ENCODE data around the gene TMPRSS2.
"Not testable (repeated sequence)": the region's sequence is repeated elsewhere in the genome, so short reads cannot be mapped to it uniquely, and the experiment has no call there.

Gene TMPRSS2

DNA sequence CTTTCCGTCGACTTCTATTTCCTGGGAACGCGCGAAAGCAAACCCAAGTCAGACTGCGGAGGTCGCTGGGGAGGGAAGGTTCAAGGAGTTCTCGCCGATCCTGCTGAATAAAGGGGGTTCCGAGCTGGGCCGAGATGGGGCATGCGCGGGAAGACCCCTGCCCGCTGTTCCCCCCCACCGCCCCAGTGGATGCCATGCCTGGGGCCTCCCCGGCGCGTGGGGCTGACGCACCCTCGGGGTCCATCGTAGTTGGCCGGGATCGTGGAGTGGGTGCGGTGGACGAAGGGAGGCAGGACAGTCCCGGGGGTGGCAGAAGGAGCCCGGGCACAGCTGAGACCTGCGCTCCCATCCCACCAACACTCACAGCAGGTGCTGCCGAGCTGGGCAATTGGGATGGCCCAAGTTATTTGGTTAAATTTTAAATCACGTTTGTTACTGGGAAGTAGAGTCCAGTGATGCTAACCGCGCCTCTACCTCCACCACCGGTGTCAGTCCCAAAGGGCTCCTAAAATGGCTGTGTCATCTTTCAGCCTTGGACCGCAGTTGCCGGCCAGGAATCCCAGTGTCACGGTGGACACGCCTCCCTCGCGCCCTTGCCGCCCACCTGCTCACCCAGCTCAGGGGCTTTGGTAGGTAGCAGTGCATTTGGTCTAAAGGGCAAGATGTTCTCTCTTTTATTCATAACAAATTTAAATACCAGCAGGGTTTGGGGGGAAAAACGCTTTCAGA, 81.1 kb downstream of the TMPRSS2 start:
- H3K36me3 ChIP-seq (ENCODE audit: control insufficient read depth in 2 of 2, insufficient read depth in 2 of 2, low read length in 2 of 2) = peaks cover 2 to 7% of the 10 kb centered on the region in 2 donors
- no peaks in the 10 kb centered on the region for H3K27me3 ChIP-seq (ENCODE audit: control insufficient read depth in 1 of 2, insufficient read depth in 2 of 2, low read length in 2 of 2)
- H3K9me3 ChIP-seq (ENCODE audit: control insufficient read depth in 2 of 2, low read length in 2 of 2) = no peaks in the 10 kb centered on the region
- peak overlapping the region; percentile 55 for H3K27ac ChIP-seq (ENCODE audit: low read length)
- peak overlapping the region; percentile 63 to 86 for H3K4me3 ChIP-seq (ENCODE audit: low read length in 2 of 2)
- peaks cover 17% of the 10 kb centered on the region for H3K4me1 ChIP-seq (ENCODE audit: control insufficient read depth, insufficient read depth, low read length)
- H3K9ac ChIP-seq (ENCODE audit: low read length in 2 of 2) = peak overlapping the region; percentile 68 to 82

DNA sequence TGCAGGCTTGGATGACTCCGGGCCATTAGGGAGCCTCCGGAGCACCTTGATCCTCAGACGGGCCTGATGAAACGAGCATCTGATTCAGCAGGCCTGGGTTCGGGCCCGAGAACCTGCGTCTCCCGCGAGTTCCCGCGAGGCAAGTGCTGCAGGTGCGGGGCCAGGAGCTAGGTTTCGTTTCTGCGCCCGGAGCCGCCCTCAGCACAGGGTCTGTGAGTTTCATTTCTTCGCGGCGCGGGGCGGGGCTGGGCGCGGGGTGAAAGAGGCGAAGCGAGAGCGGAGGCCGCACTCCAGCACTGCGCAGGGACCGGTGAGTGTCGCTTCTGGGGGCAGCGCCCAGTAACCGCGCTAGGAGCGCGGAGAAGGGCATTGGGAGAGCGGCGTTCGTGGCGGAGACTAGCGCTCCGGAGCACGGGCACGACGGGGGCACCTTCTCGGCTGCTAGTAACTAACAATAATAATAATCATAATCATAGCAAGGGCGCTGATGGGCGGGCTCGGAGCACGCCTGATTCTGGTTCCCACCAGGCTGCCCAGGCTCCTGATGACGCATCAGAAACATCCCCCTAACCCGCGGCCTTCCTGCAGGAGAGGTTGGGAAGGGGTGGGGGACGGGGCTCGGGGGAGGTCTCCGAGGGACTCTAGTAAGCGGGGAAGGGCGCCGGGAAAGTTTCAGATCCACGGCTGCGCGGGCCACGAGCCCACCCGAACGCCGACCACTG, 81.8 kb downstream of the TMPRSS2 start, which contains the start of gene MX1:
Gene MX1, plus strand, starts transcription at position 286 of the 722 bp plus-strand sequence. CDS start 5,832 bp downstream, outside the sequence.
- Histone ChIP-seq H3K4me1 (ENCODE audit: control insufficient read depth, insufficient read depth, low read length) (peaks cover 20% of the 10 kb centered on the region), H3K9me3 (ENCODE audit: control insufficient read depth in 2 of 2, low read length in 2 of 2) (no peaks in the 10 kb centered on the region)

DNA sequence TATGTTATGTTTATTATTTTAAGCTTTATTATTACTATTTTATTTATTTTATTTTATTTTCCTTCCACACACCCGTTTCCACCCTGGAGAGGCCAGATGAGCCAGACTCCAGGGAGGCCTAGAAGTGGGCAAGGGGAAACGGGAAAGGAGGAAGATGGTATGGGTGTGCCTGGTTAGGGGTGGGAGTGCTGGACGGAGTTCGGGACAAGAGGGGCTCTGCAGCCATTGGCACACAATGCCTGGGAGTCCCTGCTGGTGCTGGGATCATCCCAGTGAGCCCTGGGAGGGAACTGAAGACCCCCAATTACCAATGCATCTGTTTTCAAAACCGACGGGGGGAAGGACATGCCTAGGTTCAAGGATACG, 82.4 kb downstream of the TMPRSS2 start:
- Histone ChIP-seq H3K9me3 (ENCODE audit: control insufficient read depth in 2 of 2, low read length in 2 of 2) (no peaks in the 10 kb centered on the region), H3K4me3 (ENCODE audit: low read length in 2 of 2) (peak overlapping the region; percentile 63 to 86), H3K9ac (ENCODE audit: low read length in 2 of 2) (peak overlapping the region; percentile 80 to 82), H3K27me3 (ENCODE audit: control insufficient read depth in 1 of 2, insufficient read depth in 2 of 2, low read length in 2 of 2) (no peaks in the 10 kb centered on the region), H3K27ac (ENCODE audit: low read length) (peak overlapping the region; percentile 55), H3K36me3 (ENCODE audit: control insufficient read depth in 2 of 2, insufficient read depth in 2 of 2, low read length in 2 of 2) (peaks cover 0 to 2% of the 10 kb centered on the region in 2 donors), H3K4me1 (ENCODE audit: control insufficient read depth, insufficient read depth, low read length) (peaks cover 22% of the 10 kb centered on the region)

More for the DNA sequence above, 81.8 kb downstream of the TMPRSS2 start, which contains the start of gene MX1:
- Histone ChIP-seq H3K27me3 (ENCODE audit: control insufficient read depth in 1 of 2, insufficient read depth in 2 of 2, low read length in 2 of 2) (no peaks in the 10 kb centered on the region), H3K36me3 (ENCODE audit: control insufficient read depth in 2 of 2, insufficient read depth in 2 of 2, low read length in 2 of 2) (peaks cover 0 to 3% of the 10 kb centered on the region in 2 donors), H3K27ac (ENCODE audit: low read length) (peak within 1 kb of the TSS; percentile 55), H3K4me3 (ENCODE audit: low read length in 2 of 2) (peak within 1 kb of the TSS; percentile 63 to 86), H3K9ac (ENCODE audit: low read length in 2 of 2) (peak within 1 kb of the TSS; percentile 80 to 82)

DNA sequence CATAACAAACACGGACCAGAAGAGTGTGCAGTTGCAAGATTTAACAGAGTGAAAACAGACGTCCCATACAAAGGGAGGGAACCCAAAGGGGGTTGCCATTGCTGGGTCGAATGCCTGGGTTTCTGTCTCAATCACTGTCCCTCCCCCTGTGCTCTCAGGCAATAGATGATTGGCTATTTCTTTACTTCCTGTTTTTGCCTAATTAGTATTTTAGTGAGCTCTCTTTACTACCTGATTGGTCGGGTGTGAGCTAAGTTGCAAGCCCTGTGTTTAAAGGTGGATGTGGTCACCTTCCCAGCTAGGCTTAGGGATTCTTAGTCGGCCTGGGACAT, 84.7 kb downstream of the TMPRSS2 start:
- H3K36me3 ChIP-seq (ENCODE audit: control insufficient read depth in 2 of 2, insufficient read depth in 2 of 2, low read length in 2 of 2); H3K9ac ChIP-seq (ENCODE audit: low read length in 2 of 2); H3K27ac ChIP-seq (ENCODE audit: low read length); H3K9me3 ChIP-seq (ENCODE audit: control insufficient read depth in 2 of 2, low read length in 2 of 2); H3K4me3 ChIP-seq (ENCODE audit: low read length in 2 of 2); H3K27me3 ChIP-seq (ENCODE audit: control insufficient read depth in 1 of 2, insufficient read depth in 2 of 2, low read length in 2 of 2): not testable (repeated sequence)
- peaks cover 23% of the 10 kb centered on the region for H3K4me1 ChIP-seq (ENCODE audit: control insufficient read depth, insufficient read depth, low read length)

DNA sequence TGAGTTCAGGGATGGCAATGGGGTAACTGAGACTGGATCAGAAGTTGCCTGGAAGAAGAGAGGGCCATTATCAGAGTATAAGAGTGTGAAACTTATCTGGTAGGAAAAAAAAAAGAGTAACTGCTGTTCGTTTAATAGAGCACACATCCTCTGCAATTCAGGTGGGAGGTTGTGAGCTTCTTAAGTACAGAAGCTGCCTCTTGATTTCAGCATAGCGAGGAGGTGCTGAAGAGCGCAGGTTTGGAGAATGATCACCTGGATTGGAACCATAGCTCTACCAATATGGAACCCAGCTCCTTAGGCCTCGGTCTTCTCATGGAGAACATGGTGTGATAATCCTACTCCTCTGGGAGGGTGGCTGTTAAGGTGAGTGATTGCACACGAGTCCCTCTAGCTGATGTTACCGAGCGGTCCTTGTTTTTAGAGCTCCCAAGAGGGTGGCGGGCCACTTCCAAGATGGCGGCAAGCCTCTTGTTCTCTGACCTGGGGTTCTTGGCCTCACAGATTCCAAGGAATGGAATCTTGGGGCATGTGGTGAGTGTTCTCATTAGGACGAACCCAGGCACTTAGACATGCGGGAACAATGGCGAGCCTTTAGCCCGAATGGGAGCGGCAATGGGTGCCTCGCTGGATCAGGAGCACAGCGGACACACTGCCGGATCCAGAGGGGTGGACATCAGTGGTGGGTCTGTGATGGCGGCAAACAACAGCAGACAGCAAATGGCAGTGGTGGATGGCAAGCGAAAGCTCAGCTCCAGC, 85.2 kb downstream of the TMPRSS2 start:
- no peaks in the 10 kb centered on the region for H3K27me3 ChIP-seq (ENCODE audit: control insufficient read depth in 1 of 2, insufficient read depth in 2 of 2, low read length in 2 of 2)
- H3K4me3 ChIP-seq (ENCODE audit: low read length in 2 of 2) = no peak overlapping the region
- no peaks in the 10 kb centered on the region for H3K36me3 ChIP-seq (ENCODE audit: control insufficient read depth in 2 of 2, insufficient read depth in 2 of 2, low read length in 2 of 2)
- no peak overlapping the region for H3K27ac ChIP-seq (ENCODE audit: low read length)
- H3K9me3 ChIP-seq (ENCODE audit: control insufficient read depth in 2 of 2, low read length in 2 of 2) = no peaks in the 10 kb centered on the region
- H3K4me1 ChIP-seq (ENCODE audit: control insufficient read depth, insufficient read depth, low read length) = peaks cover 23% of the 10 kb centered on the region
- no peak overlapping the region for H3K9ac ChIP-seq (ENCODE audit: low read length in 2 of 2)

DNA sequence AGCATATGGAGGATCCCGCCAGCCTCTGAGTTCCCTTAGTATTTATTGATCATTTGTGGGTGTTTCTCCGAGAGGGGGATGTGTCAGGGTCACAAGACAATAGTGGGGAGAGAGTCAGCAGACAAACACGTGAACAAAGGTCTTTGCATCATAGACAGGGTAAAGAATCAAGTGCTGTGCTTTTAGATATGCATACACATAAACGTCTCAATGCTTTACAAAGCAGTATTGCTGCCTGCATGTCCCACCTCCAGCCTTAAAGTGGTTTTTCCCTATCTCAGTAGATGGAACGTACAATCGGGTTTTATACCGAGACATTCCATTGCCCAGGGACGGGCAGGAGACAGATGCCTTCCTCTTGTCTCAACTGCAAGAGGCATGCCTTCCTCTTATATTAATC, 87.0 kb downstream of the TMPRSS2 start:
- H3K4me1 ChIP-seq (ENCODE audit: control insufficient read depth, insufficient read depth, low read length) = peaks cover 16% of the 10 kb centered on the region
- H3K9me3 ChIP-seq (ENCODE audit: control insufficient read depth in 2 of 2, low read length in 2 of 2); H3K36me3 ChIP-seq (ENCODE audit: control insufficient read depth in 2 of 2, insufficient read depth in 2 of 2, low read length in 2 of 2); H3K27me3 ChIP-seq (ENCODE audit: control insufficient read depth in 1 of 2, insufficient read depth in 2 of 2, low read length in 2 of 2): not testable (repeated sequence)
- peak overlapping the region; percentile 82 for H3K27ac ChIP-seq (ENCODE audit: low read length)
- peak overlapping the region; percentile 87 to 91 for H3K4me3 ChIP-seq (ENCODE audit: low read length in 2 of 2)
- peak overlapping the region in 1 of 2 donors; percentile 84 for H3K9ac ChIP-seq (ENCODE audit: low read length in 2 of 2)

DNA sequence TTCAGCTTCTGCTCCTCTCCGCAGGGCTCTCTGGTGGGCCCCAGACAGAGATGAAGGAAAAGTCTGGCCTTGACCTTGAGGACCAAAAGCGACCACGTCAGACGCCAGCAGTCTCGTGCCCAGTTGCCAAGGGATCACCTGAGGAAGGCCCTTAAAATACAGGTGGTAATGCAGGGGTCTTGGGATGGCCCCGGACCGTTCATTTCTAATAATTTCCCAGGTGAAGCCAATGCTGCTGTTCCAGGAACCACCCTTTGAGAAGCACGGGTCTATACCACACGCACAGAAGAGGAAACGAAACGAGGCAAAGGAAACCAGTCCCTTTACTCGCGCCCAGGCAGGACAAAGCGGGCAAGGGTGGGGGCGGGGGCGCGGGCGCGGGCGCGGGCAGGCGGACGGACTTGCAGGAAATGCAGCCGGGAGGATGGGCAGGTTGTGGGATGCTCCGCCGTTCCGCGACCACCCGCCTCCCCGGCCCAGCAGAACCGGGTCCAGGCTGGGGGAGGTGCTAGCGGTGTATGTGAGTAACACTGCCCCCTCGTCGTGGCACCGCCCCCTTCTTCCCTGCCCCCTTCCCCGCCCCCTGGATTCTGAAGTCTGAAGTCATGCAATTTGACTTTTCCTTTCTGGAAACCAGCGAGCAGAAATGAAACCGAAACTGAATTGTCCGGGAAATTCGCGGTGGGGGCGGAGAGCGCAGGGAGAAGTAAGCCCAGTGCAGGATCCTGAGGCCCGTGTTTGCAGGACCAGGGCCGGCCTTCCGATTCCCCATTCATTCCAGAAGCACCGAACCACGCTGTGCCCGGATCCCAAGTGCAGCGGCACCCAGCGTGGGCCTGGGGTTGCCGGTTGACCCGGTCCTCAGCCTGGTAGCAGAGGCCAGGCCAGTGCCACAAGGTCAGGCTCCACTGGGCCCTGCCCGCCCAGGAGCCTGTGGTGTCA, 87.8 kb downstream of the TMPRSS2 start:
- H3K27me3 ChIP-seq (ENCODE audit: control insufficient read depth in 1 of 2, insufficient read depth in 2 of 2, low read length in 2 of 2) = no peaks in the 10 kb centered on the region
- H3K36me3 ChIP-seq (ENCODE audit: control insufficient read depth in 2 of 2, insufficient read depth in 2 of 2, low read length in 2 of 2) = no peaks in the 10 kb centered on the region
- peak overlapping the region; percentile 78 to 84 for H3K9ac ChIP-seq (ENCODE audit: low read length in 2 of 2)
- no peaks in the 10 kb centered on the region for H3K9me3 ChIP-seq (ENCODE audit: control insufficient read depth in 2 of 2, low read length in 2 of 2)
- peaks cover 10% of the 10 kb centered on the region for H3K4me1 ChIP-seq (ENCODE audit: control insufficient read depth, insufficient read depth, low read length)
- H3K4me3 ChIP-seq (ENCODE audit: low read length in 2 of 2) = peak overlapping the region; percentile 87 to 91
- peak overlapping the region; percentile 82 for H3K27ac ChIP-seq (ENCODE audit: low read length)

DNA sequence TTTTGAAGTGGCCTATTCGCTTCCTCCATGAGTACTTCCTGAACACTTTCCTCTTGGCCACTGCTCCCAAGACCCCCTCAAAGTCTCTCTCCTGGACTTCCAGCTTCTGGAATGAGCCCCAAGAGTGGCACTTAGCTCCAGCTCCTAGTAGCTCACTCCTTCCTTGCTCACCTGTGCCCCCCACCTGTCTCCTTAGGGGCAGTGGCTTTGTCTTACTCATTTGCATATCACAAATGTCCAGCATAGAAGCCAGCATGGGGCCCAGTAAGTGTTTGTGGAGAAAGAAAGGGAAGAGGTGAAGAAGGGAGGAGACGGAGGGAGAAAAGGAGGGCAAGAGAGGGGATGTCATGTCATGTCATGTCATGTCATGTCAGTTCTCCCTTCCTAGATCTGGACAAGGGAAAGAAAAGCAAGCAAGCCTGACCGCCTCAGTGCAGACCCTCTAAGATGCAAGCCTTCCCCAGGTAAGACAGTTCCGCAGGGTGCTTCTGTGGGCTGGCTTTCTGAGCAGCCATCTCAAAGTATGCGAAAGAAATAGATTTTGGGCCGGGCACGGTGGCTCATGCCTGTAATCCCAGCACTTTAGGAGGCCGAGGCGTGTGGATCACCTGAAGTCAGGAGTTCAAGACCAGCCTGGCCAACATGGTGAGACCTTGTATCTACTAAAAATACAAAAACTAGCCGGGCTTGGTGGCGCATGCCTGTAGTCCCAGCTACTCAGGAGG, 88.8 kb downstream of the TMPRSS2 start:
- Histone ChIP-seq H3K9me3 (ENCODE audit: control insufficient read depth in 2 of 2, low read length in 2 of 2) (no peaks in the 10 kb centered on the region), H3K36me3 (ENCODE audit: control insufficient read depth in 2 of 2, insufficient read depth in 2 of 2, low read length in 2 of 2) (no peaks in the 10 kb centered on the region), H3K9ac (ENCODE audit: low read length in 2 of 2) (no peak overlapping the region), H3K4me3 (ENCODE audit: low read length in 2 of 2) (no peak overlapping the region), H3K27me3 (ENCODE audit: control insufficient read depth in 1 of 2, insufficient read depth in 2 of 2, low read length in 2 of 2) (no peaks in the 10 kb centered on the region), H3K4me1 (ENCODE audit: control insufficient read depth, insufficient read depth, low read length) (peaks cover 10% of the 10 kb centered on the region), H3K27ac (ENCODE audit: low read length) (peak overlapping the region; percentile 11)

DNA sequence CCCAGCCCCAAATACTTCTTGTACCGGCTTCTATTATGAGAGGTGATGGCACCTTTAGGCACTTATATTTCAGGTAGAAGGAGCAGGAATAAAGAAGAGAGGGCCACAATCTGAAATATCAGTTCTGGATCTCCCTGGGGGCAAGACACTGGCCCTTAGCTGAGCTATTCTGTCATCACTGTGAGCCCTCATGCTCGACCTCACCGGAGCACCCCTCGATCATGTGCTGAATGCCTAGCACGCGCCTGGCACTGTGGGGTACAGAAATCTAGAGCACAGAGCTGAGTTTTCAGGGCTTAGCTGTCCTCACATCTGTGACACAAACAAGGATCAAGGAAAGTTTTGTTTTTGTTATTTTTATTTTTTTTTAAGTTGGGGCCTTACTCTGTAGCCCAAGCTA, 89.6 kb downstream of the TMPRSS2 start:
- Histone ChIP-seq H3K9me3 (ENCODE audit: control insufficient read depth in 2 of 2, low read length in 2 of 2) (no peaks in the 10 kb centered on the region), H3K27ac (ENCODE audit: low read length) (no peak overlapping the region), H3K4me3 (ENCODE audit: low read length in 2 of 2) (no peak overlapping the region), H3K36me3 (ENCODE audit: control insufficient read depth in 2 of 2, insufficient read depth in 2 of 2, low read length in 2 of 2) (no peaks in the 10 kb centered on the region), H3K4me1 (ENCODE audit: control insufficient read depth, insufficient read depth, low read length) (peaks cover 10% of the 10 kb centered on the region), H3K9ac (ENCODE audit: low read length in 2 of 2) (no peak overlapping the region), H3K27me3 (ENCODE audit: control insufficient read depth in 1 of 2, insufficient read depth in 2 of 2, low read length in 2 of 2) (no peaks in the 10 kb centered on the region)
